CD8-positive, alpha-beta memory T cell (primary cell): ENCODE data around the gene ABHD12B. TPM values are rescaled to one million over a fixed set of nuclear protein-coding genes. Genes with fewer than 3 reads are reported as not detected.
A peak's percentile ranks its signal among the peaks of the same experiment; 100 is the strongest.

ENCODE experiments used
- CTCF ChIA-PET: fragments of 350-600 bp; sonication (Branson Sonifier 250); formaldehyde crosslinking; loops from one replicate; lab custom pipeline; 2021; ENCODE audit warnings: antibody characterized with exemption; lab: Charles Lee
- POLR2A ChIA-PET: fragments of 350-600 bp; sonication (Branson Sonifier 250); formaldehyde crosslinking; loops from one replicate; lab custom pipeline; 2021; ENCODE audit warnings: antibody characterized with exemption; lab: Charles Lee
- DNase-seq, 5 donors: peaks; one replicate each; pipeline versions ENCODE4 v3.0.0 to v3.0.0-alpha.2; 2020 to 2022; ENCODE audit warnings: mixed read lengths in 1 of 5
- H3K27ac ChIP-seq: one replicate; pipeline ENCODE4 v1.7.0; 2013; ENCODE audit warnings: low read depth, mild to moderate bottlenecking, low read length, moderate library complexity
- H3K27me3 ChIP-seq: 2 replicates; pipeline ENCODE4 v1.7.0; 2013; ENCODE audit warnings: low read length, mild to moderate bottlenecking; ENCODE audit not compliant: insufficient read depth, poor library complexity, severe bottlenecking
- H3K36me3 ChIP-seq: 2 replicates; pipeline ENCODE4 v1.7.0; 2013; ENCODE audit warnings: mild to moderate bottlenecking, low read length, moderate library complexity; ENCODE audit not compliant: insufficient read depth
- H3K4me1 ChIP-seq: 2 replicates; pipeline ENCODE4 v1.7.0; 2013; ENCODE audit warnings: mild to moderate bottlenecking, low read length, moderate library complexity; ENCODE audit not compliant: insufficient read depth
- H3K4me3 ChIP-seq: 2 replicates; pipeline ENCODE4 v1.7.0; 2013; ENCODE audit warnings: mild to moderate bottlenecking, low read length
- H3K9me3 ChIP-seq: 2 replicates; pipeline ENCODE4 v1.7.0; 2013; ENCODE audit warnings: mild to moderate bottlenecking, low read length
- H3K27ac Mint-ChIP-seq, 8 donors: one replicate each; pipeline ENCODE4 v1.8.0; 2020 to 2021; ENCODE audit warnings: mixed read lengths in 8 of 8, mild to moderate bottlenecking in 6 of 8, inconsistent platforms in 3 of 8, moderate library complexity in 3 of 8
- H3K27me3 Mint-ChIP-seq, 2 donors: one replicate each; pipeline ENCODE4 v1.8.0; 2020 to 2021; ENCODE audit warnings: mixed read lengths in 2 of 2, mild to moderate bottlenecking in 1 of 2, moderate library complexity in 1 of 2
- H3K36me3 Mint-ChIP-seq, 3 donors: one replicate each; pipeline ENCODE4 v1.8.0; 2020 to 2021; ENCODE audit warnings: mixed read lengths in 3 of 3, inconsistent platforms in 1 of 3, mild to moderate bottlenecking in 1 of 3
- H3K4me1 Mint-ChIP-seq, 3 donors: one replicate each; pipeline ENCODE4 v1.8.0; 2020 to 2021; ENCODE audit warnings: mixed read lengths in 3 of 3, inconsistent platforms in 1 of 3, mild to moderate bottlenecking in 1 of 3
- H3K4me3 Mint-ChIP-seq, 7 donors: one replicate each; pipeline ENCODE4 v1.8.0; 2020 to 2021; ENCODE audit warnings: mixed read lengths in 7 of 7, mild to moderate bottlenecking in 6 of 7, moderate library complexity in 4 of 7, inconsistent platforms in 2 of 7
- H3K9me3 Mint-ChIP-seq, 5 donors: one replicate each; pipeline ENCODE4 v1.8.0; 2020 to 2022; ENCODE audit warnings: mixed read lengths in 5 of 5, mild to moderate bottlenecking in 3 of 5, moderate library complexity in 2 of 5, inconsistent platforms in 1 of 5
- polyA plus RNA-seq: library from polyadenylated mRNA; unstranded; fragments of 300-500 nt; fragmentation: Illumina TruSeq; gene quantifications from one replicate; pipeline ENCODE4 v1.2.3, GENCODE V29; 2021
- total RNA-seq, 2 experiments: library from RNA; stranded (reverse); gene quantifications; one replicate each; pipeline ENCODE4 v1.2.3, GENCODE V29; 2021

The ABHD12B gene
- total and polyA plus RNA-seq, 3 experiments from 2014 or later = not detected

DNA sequence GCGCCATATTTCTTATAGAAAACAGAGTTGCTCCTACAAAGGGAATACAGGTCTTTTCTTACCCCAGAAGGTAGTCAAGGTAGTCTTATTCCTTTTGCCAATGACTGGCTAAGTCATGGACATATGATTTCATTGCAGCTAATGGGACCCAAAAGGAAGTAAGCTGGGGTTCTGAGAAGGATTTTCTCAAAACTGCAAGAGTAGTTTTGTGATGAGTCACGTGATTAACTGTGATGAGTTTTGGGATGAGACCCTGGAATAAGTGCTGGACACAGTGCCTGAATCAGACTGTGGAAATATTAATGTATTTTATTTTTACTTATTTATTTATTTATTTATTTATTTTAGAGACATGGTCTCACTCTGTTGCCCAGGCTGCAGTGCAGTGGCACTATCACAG, 27.5 kb upstream of the ABHD12B start:
- Histone ChIP-seq H3K27ac (no peak overlapping the region), H3K27me3 (no peaks in the 10 kb centered on the region), H3K36me3 (no peaks in the 10 kb centered on the region), H3K4me3 (no peak overlapping the region), H3K4me1 (no peaks in the 10 kb centered on the region), H3K9me3 (no peaks in the 10 kb centered on the region)
- DNase-seq = no peak
- no peak overlapping the region for H3K27ac Mint-ChIP-seq
- no peaks in the 10 kb centered on the region for H3K36me3 Mint-ChIP-seq
- POLR2A ChIA-PET = no interaction called here
- no peaks in the 10 kb centered on the region for H3K4me1 Mint-ChIP-seq
- H3K9me3 Mint-ChIP-seq = no peaks in the 10 kb centered on the region
- H3K4me3 Mint-ChIP-seq = no peak overlapping the region
- H3K27me3 Mint-ChIP-seq = peaks cover 0 to 4% of the 10 kb centered on the region in 2 donors
- CTCF ChIA-PET = no interaction called here

DNA sequence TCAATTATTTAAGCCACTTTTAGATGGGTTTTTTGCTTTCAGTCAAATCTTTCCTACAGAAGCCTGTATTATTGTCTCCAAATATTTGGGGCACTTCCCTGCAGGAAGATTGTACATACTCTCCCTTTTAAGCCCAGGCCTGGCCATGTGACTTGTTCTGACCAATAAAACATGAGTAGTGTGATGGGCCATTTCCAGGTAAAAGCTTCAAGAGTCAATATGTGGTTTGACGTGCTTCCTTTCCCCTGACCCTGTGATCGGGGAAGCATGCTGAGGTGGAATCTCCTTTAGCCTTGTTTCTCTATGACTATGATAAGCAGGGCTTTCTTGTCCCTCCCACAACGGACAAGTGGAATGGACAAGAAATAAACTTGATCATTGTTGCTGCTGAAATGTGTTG, 26.7 kb upstream of the ABHD12B start:
- DNase-seq = no peak
- CTCF ChIA-PET = no interaction called here

DNA sequence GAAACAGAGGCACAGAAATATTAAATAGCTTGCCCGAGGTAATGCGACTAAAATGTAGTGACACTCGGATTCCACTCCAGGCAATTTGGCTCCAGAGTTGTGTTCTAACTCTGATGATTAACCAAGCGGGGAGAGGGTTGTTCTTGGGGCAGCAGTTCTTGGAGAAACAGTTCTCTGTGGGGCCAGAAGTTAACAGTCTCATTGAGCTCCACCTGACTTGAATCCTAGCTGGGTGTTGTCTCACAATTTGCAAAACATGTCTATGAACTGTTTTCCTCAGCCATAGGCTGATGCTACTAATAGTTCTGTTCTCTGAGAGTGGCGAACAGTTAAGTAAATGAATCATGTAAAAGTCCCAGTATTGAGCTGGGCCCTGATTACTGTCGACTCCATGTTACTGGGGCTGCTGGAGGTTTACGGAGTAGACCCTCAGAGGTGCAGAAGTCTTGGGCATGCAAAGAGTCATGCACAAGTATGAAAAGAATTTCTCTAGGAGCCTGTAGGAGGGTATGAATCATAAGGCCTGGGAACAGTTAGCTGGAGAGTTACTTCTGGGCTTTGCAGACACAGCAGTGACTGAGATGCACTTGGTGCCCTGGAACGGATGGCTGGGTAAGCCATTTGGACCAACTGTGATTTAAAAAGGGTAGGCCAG, 25.5 kb upstream of the ABHD12B start:
- no peaks in the 10 kb centered on the region for H3K9me3 Mint-ChIP-seq
- H3K36me3 Mint-ChIP-seq = no peaks in the 10 kb centered on the region
- no peaks in the 10 kb centered on the region for H3K36me3 ChIP-seq
- no peak for DNase-seq
- H3K27ac Mint-ChIP-seq = no peak overlapping the region
- CTCF ChIA-PET = interaction anchor here (0.7 to 2.2 kb wide), 3 partner anchors 14 to 982 kb away, joined by 3 to 11 read pairs (median 3); no protein-coding TSS in a partner anchor
- no peaks in the 10 kb centered on the region for H3K4me1 ChIP-seq
- no peaks in the 10 kb centered on the region for H3K9me3 ChIP-seq
- H3K4me1 Mint-ChIP-seq = no peaks in the 10 kb centered on the region
- peaks cover 0 to 4% of the 10 kb centered on the region in 2 donors for H3K27me3 Mint-ChIP-seq
- H3K4me3 Mint-ChIP-seq = no peak overlapping the region
- POLR2A ChIA-PET = no interaction called here
- H3K27ac ChIP-seq = no peak overlapping the region
- H3K4me3 ChIP-seq = no peak overlapping the region
- H3K27me3 ChIP-seq = no peaks in the 10 kb centered on the region

More for the DNA sequence above, 26.7 kb upstream of the ABHD12B start:
- H3K36me3 ChIP-seq = no peaks in the 10 kb centered on the region
- H3K9me3 ChIP-seq = no peaks in the 10 kb centered on the region
- no peaks in the 10 kb centered on the region for H3K4me1 ChIP-seq
- H3K27ac ChIP-seq = no peak overlapping the region
- Mint-ChIP-seq H3K36me3 (no peaks in the 10 kb centered on the region), H3K9me3 (no peaks in the 10 kb centered on the region), H3K27me3 (peaks cover 0 to 4% of the 10 kb centered on the region in 2 donors), H3K4me1 (no peaks in the 10 kb centered on the region), H3K4me3 (no peak overlapping the region), H3K27ac (no peak overlapping the region)
- H3K27me3 ChIP-seq = no peaks in the 10 kb centered on the region
- POLR2A ChIA-PET = no interaction called here
- no peak overlapping the region for H3K4me3 ChIP-seq

DNA sequence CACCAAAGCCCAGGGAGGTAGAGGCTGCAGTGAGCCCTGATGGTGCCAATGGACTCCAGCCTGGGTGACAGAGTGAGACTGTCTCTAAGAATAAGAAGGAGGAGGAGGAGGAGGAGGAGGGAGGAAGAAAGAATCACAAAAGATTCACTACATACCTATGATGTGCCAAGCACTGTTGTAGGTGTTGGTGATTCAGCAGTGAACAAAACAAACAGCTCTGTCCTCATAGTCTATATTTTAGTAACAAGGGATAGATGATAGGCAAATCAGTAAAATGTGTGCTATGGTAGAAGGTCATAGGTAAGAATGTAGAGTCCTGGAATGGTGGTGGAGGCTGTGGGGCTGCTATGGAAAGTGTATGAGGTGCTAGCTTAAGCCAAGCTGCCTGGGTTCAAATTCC, 18.0 kb upstream of the ABHD12B start:
- POLR2A ChIA-PET = no interaction called here
- no peak for DNase-seq
- no peaks in the 10 kb centered on the region for H3K9me3 Mint-ChIP-seq
- H3K4me1 Mint-ChIP-seq = peaks cover 0 to under 1% (median 0%) of the 10 kb centered on the region in 3 donors
- peak overlapping the region in 1 of 7 donors; percentile 15 for H3K4me3 Mint-ChIP-seq
- Histone ChIP-seq H3K27me3 (no peaks in the 10 kb centered on the region), H3K4me1 (no peaks in the 10 kb centered on the region), H3K27ac (no peak overlapping the region), H3K9me3 (no peaks in the 10 kb centered on the region), H3K4me3 (no peak overlapping the region), H3K36me3 (no peaks in the 10 kb centered on the region)
- H3K27ac Mint-ChIP-seq = no peak overlapping the region
- peaks cover 0 to 1% (median 0%) of the 10 kb centered on the region in 3 donors for H3K36me3 Mint-ChIP-seq
- CTCF ChIA-PET = interaction anchor here (1.2 to 8.5 kb wide), 2 partner anchors 15 to 65 kb away, joined by 3 to 122 read pairs; no protein-coding TSS in a partner anchor
- H3K27me3 Mint-ChIP-seq = peaks cover 0 to 3% of the 10 kb centered on the region in 2 donors

DNA sequence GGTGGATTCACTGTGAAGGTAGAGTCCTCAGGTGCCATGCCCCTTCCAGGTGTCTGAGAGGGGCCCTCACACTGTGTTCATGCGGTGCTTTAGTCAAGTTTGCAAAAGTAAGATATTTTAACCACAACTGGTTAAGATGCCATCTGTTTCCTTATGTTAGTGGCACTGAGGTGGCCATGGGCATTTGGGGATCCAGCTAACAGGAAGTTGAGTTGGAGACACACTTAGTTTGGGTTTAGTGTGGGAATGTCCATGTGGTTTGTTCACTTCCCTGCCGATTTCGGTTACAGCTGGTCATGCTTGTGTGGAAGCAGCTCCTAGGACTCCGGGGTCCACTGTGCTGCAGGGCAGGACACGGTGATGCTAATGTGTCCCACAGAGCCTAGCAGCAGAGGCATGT, 17.3 kb upstream of the ABHD12B start:
- Mint-ChIP-seq H3K27me3 (no peaks in the 10 kb centered on the region), H3K9me3 (no peaks in the 10 kb centered on the region), H3K27ac (no peak overlapping the region), H3K4me1 (peaks cover 0 to 6% (median 4%) of the 10 kb centered on the region in 3 donors), H3K4me3 (no peak overlapping the region), H3K36me3 (peaks cover 0 to 1% (median 0%) of the 10 kb centered on the region in 3 donors)
- no peaks in the 10 kb centered on the region for H3K36me3 ChIP-seq
- ChIA-PET POLR2A (interaction anchor here (0.6 kb wide), 1 partner anchor 21 kb away, joined by 3 read pairs; no protein-coding TSS in a partner anchor), CTCF (interaction anchor here (8.5 kb wide), 1 partner anchor 65 kb away, joined by 122 read pairs; no protein-coding TSS in a partner anchor)
- peaks cover 6% of the 10 kb centered on the region for H3K4me1 ChIP-seq
- no peak overlapping the region for H3K4me3 ChIP-seq
- H3K27ac ChIP-seq = no peak overlapping the region
- H3K27me3 ChIP-seq = no peaks in the 10 kb centered on the region
- no peak for DNase-seq
- no peaks in the 10 kb centered on the region for H3K9me3 ChIP-seq

DNA sequence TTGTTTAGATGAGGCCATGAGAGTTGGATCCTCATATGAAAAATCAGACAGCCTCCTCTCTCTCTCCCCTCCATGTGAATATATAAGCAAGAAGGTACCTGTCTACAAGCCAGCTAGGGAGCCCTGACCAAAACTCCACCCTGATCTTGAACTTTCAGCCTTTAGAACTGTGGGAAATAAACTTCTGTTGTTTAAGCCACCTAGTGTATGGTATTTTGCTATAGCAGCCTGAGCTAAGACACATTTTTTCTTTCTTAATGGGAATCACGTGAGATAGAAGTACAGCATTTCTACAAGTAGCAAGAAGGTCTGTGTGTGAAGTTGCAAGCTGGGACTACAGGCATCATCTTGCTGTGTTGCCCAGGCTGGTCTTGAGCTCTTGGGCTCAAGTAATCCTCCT, 16.3 kb upstream of the ABHD12B start:
- no peak overlapping the region for H3K4me3 Mint-ChIP-seq
- CTCF ChIA-PET = interaction anchor here (8.5 kb wide), 1 partner anchor 66 kb away, joined by 122 read pairs; no protein-coding TSS in a partner anchor

DNA sequence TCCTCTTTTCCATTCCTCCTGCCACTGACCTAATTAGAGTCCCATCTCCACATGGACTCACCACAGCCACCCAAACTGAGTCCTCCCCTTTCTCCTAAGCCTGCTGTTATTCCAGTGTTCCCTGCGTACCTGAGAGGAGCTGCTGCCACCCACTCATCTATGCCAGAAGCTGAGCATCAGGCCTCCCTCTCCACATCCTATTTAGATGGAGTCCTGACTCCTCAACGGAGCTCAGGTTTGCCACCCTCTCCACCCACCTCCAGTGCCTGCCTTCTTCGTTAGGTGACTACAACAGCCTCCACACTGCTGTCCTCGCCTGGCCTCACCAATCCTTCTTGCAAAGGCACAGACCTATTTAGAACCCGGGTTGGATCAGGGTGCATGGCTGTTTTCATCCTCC, 15.2 kb upstream of the ABHD12B start:
- CTCF ChIA-PET = interaction anchor here (4.4 to 8.5 kb wide), 2 partner anchors 34 to 68 kb away, joined by 29 to 122 read pairs; no protein-coding TSS in a partner anchor
- H3K27ac Mint-ChIP-seq = peak overlapping the region in 1 of 8 donors; percentile 53
- H3K27me3 Mint-ChIP-seq = no peaks in the 10 kb centered on the region
- no peak for DNase-seq
- no peaks in the 10 kb centered on the region for H3K27me3 ChIP-seq
- peaks cover 7% of the 10 kb centered on the region for H3K4me1 ChIP-seq
- peaks cover 0 to 4% (median 1%) of the 10 kb centered on the region in 3 donors for H3K36me3 Mint-ChIP-seq
- peaks cover 10 to 13% (median 10%) of the 10 kb centered on the region in 3 donors for H3K4me1 Mint-ChIP-seq
- POLR2A ChIA-PET = no interaction called here
- no peak overlapping the region for H3K27ac ChIP-seq
- H3K4me3 ChIP-seq = no peak overlapping the region
- no peaks in the 10 kb centered on the region for H3K36me3 ChIP-seq
- no peaks in the 10 kb centered on the region for H3K9me3 ChIP-seq
- H3K9me3 Mint-ChIP-seq = no peaks in the 10 kb centered on the region
- no peak overlapping the region for H3K4me3 Mint-ChIP-seq

More for the DNA sequence above, 16.3 kb upstream of the ABHD12B start:
- no peaks in the 10 kb centered on the region for H3K27me3 ChIP-seq
- no peak overlapping the region for H3K27ac ChIP-seq
- H3K4me3 ChIP-seq = no peak overlapping the region
- no peaks in the 10 kb centered on the region for H3K36me3 ChIP-seq
- Mint-ChIP-seq H3K9me3 (no peaks in the 10 kb centered on the region), H3K36me3 (peaks cover 0 to 4% (median 1%) of the 10 kb centered on the region in 3 donors), H3K4me1 (peaks cover 7 to 13% (median 10%) of the 10 kb centered on the region in 3 donors), H3K27me3 (no peaks in the 10 kb centered on the region), H3K27ac (no peak overlapping the region)
- H3K4me1 ChIP-seq = peaks cover 7% of the 10 kb centered on the region
- no peaks in the 10 kb centered on the region for H3K9me3 ChIP-seq
- DNase-seq = no peak
- POLR2A ChIA-PET = no interaction called here

DNA sequence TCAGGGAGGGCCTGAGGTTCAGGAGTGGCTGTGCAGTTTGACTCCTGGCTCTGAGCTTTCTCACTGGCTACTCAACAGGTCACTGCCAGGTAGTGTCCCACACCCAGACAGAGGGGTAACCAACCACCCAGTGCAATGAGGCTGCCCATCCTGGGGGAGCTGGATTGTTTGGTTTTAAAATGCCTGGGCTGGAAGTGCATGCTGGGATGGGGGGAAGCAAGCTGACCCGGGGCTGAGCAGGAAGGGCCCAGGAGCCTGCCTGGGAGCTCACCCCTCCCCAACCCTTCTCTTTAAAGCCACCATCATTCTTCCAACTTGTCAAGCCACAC, 12.6 kb upstream of the ABHD12B start:
- H3K9me3 Mint-ChIP-seq = no peaks in the 10 kb centered on the region
- H3K36me3 ChIP-seq = no peaks in the 10 kb centered on the region
- no peaks in the 10 kb centered on the region for H3K27me3 Mint-ChIP-seq
- peak overlapping the region; percentile 90 to 99 (median 94) for H3K4me3 Mint-ChIP-seq
- CTCF ChIA-PET = interaction anchor here (0.8 to 8.5 kb wide), 19 partner anchors 9 to 539 kb away, joined by 3 to 122 read pairs (median 7); partner anchors contain the start of genes MAP4K5 and NIN
- POLR2A ChIA-PET = interaction anchor here (1.1 to 3.9 kb wide), 4 partner anchors 24 to 69 kb away, joined by 3 to 38 read pairs (median 8); partner anchors contain the start of gene NIN
- H3K27ac Mint-ChIP-seq = peak overlapping the region in 5 of 8 donors; percentile 23 to 91 (median 70)
- no peaks in the 10 kb centered on the region for H3K27me3 ChIP-seq
- peak overlapping the region; percentile 85 for H3K4me3 ChIP-seq
- H3K4me1 ChIP-seq = peaks cover 7% of the 10 kb centered on the region
- no peaks in the 10 kb centered on the region for H3K9me3 ChIP-seq
- H3K36me3 Mint-ChIP-seq = peaks cover 0 to 4% (median 0%) of the 10 kb centered on the region in 3 donors
- DNase-seq = no peak
- H3K27ac ChIP-seq = no peak overlapping the region
- peaks cover 10 to 13% (median 10%) of the 10 kb centered on the region in 3 donors for H3K4me1 Mint-ChIP-seq
